Measurements from ENCODE around the gene TLL2.

- TF ChIP-seq, protein P1, sequence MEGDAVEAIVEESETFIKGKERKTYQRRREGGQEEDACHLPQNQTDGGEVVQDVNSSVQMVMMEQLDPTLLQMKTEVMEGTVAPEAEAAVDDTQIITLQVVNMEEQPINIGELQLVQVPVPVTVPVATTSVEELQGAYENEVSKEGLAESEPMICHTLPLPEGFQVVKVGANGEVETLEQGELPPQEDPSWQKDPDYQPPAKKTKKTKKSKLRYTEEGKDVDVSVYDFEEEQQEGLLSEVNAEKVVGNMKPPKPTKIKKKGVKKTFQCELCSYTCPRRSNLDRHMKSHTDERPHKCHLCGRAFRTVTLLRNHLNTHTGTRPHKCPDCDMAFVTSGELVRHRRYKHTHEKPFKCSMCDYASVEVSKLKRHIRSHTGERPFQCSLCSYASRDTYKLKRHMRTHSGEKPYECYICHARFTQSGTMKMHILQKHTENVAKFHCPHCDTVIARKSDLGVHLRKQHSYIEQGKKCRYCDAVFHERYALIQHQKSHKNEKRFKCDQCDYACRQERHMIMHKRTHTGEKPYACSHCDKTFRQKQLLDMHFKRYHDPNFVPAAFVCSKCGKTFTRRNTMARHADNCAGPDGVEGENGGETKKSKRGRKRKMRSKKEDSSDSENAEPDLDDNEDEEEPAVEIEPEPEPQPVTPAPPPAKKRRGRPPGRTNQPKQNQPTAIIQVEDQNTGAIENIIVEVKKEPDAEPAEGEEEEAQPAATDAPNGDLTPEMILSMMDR (IDR thresholded peaks at IDR 0.05; ENCODE audit: low read length), result no peak
- no peak for TF ChIP-seq EZH2phosphoT487 (IDR thresholded peaks at IDR 0.05; ENCODE audit: low read length)
- no peak for TF ChIP-seq EZH2 (optimal IDR thresholded peaks at IDR 0.05; ENCODE audit: low read depth, low read length)
Measured at GRCh38 chr10:96463562-96463961, 50.2 kb downstream of the TLL2 start.
